RWPE1 (cell line): ENCODE results near the gene TVP23A.
A peak's percentile ranks its signal among the peaks of the same experiment; 100 is the strongest.
"Not testable (repeated sequence)": the region's sequence is repeated elsewhere in the genome, so short reads cannot be mapped to it uniquely, and the experiment has no call there.

ENCODE experiments used
- CTCF ChIA-PET: fragments of 350-600 bp; sonication (Branson Sonifier 250); formaldehyde crosslinking; extraction: SDS; loops from one replicate; lab custom pipeline; 2021; lab: Yijun Ruan, JAX
- POLR2A ChIA-PET: fragments of 400-600 bp; formaldehyde crosslinking; extraction: SDS; loops from one replicate; lab custom pipeline; 2020; ENCODE audit warnings: antibody characterized with exemption; ENCODE audit not compliant: low non-redundant PET; lab: Yijun Ruan, JAX
- DNase-seq: peaks from one replicate; pipeline ENCODE4 v3.0.0; 2012; ENCODE audit warnings: low spot score
- H3K27ac ChIP-seq: fragments of 450-650 bp; 2 replicates; pipeline ENCODE4 v1.5.1; 2017
- TF ChIP-seq, protein P1 (sequence below): fragments of 450-650 bp; conservative IDR thresholded peaks from 2 replicates; pipeline ENCODE4 v1.5.1; 2017; ENCODE audit warnings: low read depth, mild to moderate bottlenecking

The TVP23A gene

DNA sequence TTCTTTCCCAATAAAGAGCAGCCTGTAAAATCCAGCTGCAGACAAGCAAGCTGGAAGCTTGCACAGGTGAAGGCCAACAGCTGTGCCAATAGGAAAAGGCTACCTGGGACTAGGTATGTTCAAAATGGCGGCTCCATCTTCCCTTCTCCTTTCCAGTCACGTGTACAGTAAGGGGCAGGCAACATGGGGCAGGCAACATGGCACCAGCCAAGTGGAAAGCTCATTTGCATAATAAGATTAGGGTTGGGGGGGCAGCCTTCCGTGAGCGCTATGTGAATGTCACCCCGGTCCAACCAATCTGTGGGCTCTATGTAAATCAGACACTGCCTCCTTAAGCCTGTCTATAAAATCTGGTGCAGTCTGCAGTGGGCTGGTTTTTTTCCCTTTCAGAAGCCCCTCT lies 31.3 kb downstream of the TVP23A start:
- DNase-seq, result no peak
- TF ChIP-seq, protein P1, sequence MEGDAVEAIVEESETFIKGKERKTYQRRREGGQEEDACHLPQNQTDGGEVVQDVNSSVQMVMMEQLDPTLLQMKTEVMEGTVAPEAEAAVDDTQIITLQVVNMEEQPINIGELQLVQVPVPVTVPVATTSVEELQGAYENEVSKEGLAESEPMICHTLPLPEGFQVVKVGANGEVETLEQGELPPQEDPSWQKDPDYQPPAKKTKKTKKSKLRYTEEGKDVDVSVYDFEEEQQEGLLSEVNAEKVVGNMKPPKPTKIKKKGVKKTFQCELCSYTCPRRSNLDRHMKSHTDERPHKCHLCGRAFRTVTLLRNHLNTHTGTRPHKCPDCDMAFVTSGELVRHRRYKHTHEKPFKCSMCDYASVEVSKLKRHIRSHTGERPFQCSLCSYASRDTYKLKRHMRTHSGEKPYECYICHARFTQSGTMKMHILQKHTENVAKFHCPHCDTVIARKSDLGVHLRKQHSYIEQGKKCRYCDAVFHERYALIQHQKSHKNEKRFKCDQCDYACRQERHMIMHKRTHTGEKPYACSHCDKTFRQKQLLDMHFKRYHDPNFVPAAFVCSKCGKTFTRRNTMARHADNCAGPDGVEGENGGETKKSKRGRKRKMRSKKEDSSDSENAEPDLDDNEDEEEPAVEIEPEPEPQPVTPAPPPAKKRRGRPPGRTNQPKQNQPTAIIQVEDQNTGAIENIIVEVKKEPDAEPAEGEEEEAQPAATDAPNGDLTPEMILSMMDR, result no peak
- no peak overlapping the region for H3K27ac ChIP-seq
- CTCF ChIA-PET, result no interaction called here
- POLR2A ChIA-PET, result no interaction called here

DNA sequence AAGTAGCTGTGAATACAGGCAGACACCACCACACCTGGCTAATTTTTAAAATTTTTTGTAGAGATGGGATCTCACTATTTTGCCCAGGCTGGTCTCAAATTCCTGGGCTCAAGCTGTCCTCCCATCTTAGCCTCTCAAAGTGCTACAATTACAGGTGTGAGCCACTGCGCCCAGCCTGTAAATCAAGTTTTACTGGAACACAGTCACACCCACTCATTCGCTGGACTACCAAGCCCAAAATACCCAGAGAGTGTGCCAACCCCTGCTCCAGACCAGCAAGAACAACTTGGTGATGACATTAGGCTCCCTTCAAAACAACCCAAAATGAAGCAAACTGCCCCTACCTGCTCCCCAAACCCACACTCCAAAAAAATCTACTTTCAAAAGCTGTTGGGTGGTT lies 36.0 kb downstream of the TVP23A start:
- DNase-seq, result no peak
- TF ChIP-seq, protein P1, result no peak
- ChIA-PET POLR2A (no interaction called here), CTCF (no interaction called here)
- no peak overlapping the region for H3K27ac ChIP-seq

DNA sequence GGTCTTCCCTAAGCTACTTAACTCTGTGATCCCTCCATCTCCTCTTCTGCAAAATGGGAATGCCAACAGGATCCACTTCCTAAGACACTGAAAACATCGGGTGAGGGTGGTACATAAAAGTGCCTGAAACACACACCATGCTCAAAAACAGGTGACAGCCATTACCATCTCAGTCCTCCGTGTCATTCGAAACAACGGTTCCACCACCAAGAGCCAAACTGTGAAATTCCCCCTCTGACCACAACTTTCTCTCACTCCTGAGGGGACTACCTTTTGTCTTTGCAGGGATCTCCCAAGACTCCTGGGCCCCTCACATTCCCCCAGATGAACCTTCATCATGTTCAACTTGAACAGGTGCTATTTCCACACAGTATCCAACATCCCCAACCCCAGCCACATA lies 38.0 kb downstream of the TVP23A start:
- H3K27ac ChIP-seq, result no peak overlapping the region
- POLR2A ChIA-PET, result no interaction called here
- CTCF ChIA-PET, result no interaction called here
- no peak for DNase-seq
- TF ChIP-seq, protein P1, result no peak

DNA sequence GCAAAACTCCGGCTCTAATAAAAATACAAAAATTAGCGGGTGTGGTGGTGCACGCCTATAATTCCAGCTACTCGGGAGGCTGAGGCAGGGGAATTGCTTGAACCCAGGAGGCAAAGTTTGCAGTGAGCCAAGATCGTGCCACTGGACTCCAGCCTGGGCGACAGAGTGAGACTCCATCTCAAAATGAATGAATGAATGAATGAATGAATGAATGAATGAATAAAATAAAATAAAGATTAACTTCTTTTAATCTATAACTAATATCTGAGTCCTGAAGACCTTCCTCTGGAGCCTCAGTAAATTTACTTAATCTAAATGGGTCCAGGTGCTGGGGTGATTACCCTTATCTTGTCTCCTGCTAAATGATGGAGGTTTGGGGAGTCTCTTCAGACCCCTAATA lies 38.7 kb downstream of the TVP23A start:
- CTCF ChIA-PET, result interaction anchor here (1.5 kb wide), 1 partner anchor 139 kb away, joined by 6 read pairs; no protein-coding TSS in a partner anchor
- POLR2A ChIA-PET, result not testable (repeated sequence)

DNA sequence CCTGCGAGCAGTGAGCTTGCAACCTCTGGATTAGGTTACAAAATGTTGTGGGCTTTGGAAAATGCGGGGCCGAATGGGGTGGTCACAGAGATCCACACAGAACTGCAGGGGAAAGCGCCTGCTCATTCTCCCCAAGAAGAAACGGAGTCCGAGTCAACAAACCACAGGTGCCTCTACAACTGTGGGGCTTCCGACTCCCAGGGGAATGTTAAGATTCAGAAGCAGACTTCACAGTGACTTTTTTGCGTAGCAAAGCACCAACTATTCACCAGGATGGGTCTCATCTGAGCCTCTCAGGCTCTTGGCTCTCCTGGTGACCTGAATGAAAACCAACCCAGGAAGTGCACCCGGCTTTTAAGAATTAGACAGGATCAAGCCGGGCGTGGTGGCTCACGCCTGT lies 41.2 kb downstream of the TVP23A start:
- no peak for DNase-seq
- TF ChIP-seq, protein P1, result no peak
- ChIA-PET CTCF (no interaction called here), POLR2A (no interaction called here)
- H3K27ac ChIP-seq, result no peak overlapping the region

More for the DNA sequence above, 38.7 kb downstream of the TVP23A start:
- H3K27ac ChIP-seq, DNase-seq: not testable (repeated sequence)

DNA sequence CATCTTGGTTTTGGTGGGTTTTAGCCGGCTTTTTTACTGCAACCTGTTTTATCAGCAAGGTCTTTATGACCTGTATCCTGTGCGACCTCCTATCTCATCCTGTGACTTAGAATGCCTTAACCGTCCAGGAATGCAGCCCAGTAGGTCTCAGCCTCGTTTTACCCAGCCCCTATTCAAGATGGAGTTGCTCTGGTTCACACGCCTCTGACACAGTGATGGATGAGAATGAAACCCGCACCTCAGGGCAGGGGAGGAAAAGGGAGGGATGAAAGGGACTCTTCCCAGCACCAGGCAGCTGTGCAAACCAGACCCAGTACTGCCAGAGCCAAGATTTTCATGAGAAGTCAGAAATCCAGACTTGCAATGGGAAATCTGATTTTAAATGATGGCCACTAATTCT lies 41.7 kb downstream of the TVP23A start:
- CTCF ChIA-PET, POLR2A ChIA-PET, DNase-seq, H3K27ac ChIP-seq: not testable (repeated sequence)

DNA sequence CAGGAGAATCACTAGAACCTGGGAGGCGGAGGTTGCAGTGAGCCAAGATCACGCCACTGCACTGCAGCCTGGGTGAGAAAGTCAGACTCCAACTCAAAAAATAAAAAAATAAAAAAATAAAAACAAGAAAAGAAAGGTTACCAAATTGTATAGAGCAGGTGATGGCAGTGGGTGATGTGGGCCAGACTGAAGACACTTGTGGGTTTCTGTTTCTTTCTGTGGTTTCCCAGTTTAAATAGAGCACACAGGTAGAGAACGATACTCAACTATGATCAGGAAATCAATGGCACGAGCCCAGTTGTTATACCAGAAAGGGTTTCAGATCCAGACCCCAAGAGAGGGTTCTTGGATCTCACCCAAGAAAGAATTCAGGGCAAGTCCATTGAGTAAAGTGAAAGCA lies 42.3 kb downstream of the TVP23A start:
- POLR2A ChIA-PET, result no interaction called here
- H3K27ac ChIP-seq, result no peak overlapping the region
- no peak for DNase-seq
- TF ChIP-seq, protein P1, result no peak
- CTCF ChIA-PET, result no interaction called here

DNA sequence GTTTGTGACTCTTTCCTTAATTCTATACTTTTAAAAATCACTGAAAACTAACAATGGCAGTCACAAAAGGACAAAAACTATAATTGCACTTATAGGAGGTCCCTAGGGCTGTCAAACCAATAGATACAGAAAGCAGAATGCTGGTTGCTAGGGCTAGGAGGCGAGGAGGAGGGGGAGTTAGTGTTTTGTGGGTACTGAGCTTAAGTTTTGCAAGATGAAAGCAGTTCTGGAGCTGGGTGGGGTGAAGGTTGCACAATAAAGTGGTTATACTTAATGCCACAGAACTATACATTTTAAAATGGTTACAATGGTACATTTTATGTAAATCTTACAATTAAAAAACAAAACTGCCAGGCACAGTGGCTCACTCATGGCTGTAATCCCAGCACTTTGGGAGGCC lies 47.7 kb downstream of the TVP23A start:
- TF ChIP-seq, protein P1, result no peak
- no peak for DNase-seq
- H3K27ac ChIP-seq, result peak overlapping the region; percentile 67
- CTCF ChIA-PET, result no interaction called here
- POLR2A ChIA-PET, result no interaction called here
